Natural killer cell (primary cell): Measurements from ENCODE around the gene BACH1. TPM values are rescaled to one million over a fixed set of nuclear protein-coding genes. Genes with fewer than 3 reads are reported as not detected.
A peak's percentile ranks its signal among the peaks of the same experiment; 100 is the strongest.

Experiments used
- ATAC-seq, 3 donors: fragments of 150-1000 bp in 2 of 3; fragments of 200-7000 bp in 1 of 3; cut with Tn5 transposase; 1 replicate in 1 of 3; 2 replicates in 2 of 3; pipeline ENCODE4 v1.10.0; 2021; ENCODE audit warnings: mild to moderate bottlenecking in 2 of 3, moderate library complexity in 2 of 3
- DNase-seq, 2 donors: peaks; one replicate each; pipeline versions ENCODE4 v3.0.0 to v3.0.0-alpha.2; 2013 to 2021; ENCODE audit warnings: mixed read lengths in 1 of 2
- H3K27ac ChIP-seq: one replicate; pipeline ENCODE4 v1.5.1; 2013; ENCODE audit warnings: mild to moderate bottlenecking, low read length
- H3K27me3 ChIP-seq: one replicate; pipeline ENCODE4 v1.6.1; 2013; ENCODE audit warnings: low read length; ENCODE audit not compliant: control insufficient read depth, insufficient read depth
- H3K36me3 ChIP-seq: one replicate; pipeline ENCODE4 v1.6.1; 2013; ENCODE audit warnings: low read length; ENCODE audit not compliant: control insufficient read depth, insufficient read depth
- H3K4me1 ChIP-seq: one replicate; pipeline ENCODE4 v1.6.1; 2013; ENCODE audit warnings: low read length; ENCODE audit not compliant: control insufficient read depth, insufficient read depth
- H3K4me3 ChIP-seq: one replicate; pipeline ENCODE4 v1.5.1; 2013; ENCODE audit warnings: low read length
- H3K9me3 ChIP-seq: one replicate; pipeline ENCODE4 v1.6.1; 2013; ENCODE audit warnings: low read length; ENCODE audit not compliant: control insufficient read depth, insufficient read depth
- H3K27ac Mint-ChIP-seq, 2 donors: one replicate each; pipeline ENCODE4 v1.8.0; 2022; ENCODE audit warnings: mild to moderate bottlenecking in 2 of 2, mixed read lengths in 2 of 2, moderate library complexity in 1 of 2
- H3K27me3 Mint-ChIP-seq, 2 donors: one replicate each; pipeline ENCODE4 v1.8.0; 2022; ENCODE audit warnings: low read depth in 2 of 2, mixed read lengths in 2 of 2
- H3K36me3 Mint-ChIP-seq: one replicate; pipeline ENCODE4 v1.8.0; 2022; ENCODE audit warnings: mixed read lengths
- H3K4me1 Mint-ChIP-seq, 2 donors: one replicate each; pipeline ENCODE4 v1.8.0; 2022; ENCODE audit warnings: mixed read lengths in 2 of 2
- H3K4me3 Mint-ChIP-seq: one replicate; pipeline ENCODE4 v1.8.0; 2022; ENCODE audit warnings: mild to moderate bottlenecking, moderate library complexity, mixed read lengths
- H3K9me3 Mint-ChIP-seq, 2 donors: one replicate each; pipeline ENCODE4 v1.8.0; 2022; ENCODE audit warnings: mixed read lengths in 2 of 2
- WGBS: methylation state at CpG from one replicate; pipeline ENCODE4 v1.1.7; 2013; ENCODE audit warnings: missing lambda C conversion rate; ENCODE audit not compliant: insufficient coverage; 5-methylcytosine and 5-hydroxymethylcytosine counted together
- intact Hi-C: fragments of 100-400 bp; cut with micrococcal nuclease; formaldehyde crosslinking; loops from one replicate; pipeline ENCODE4 v1.14.2; 2022
- total RNA-seq, 4 donors: library from RNA; stranded (reverse); fragments of 120-200 nt in 1 of 4; gene quantifications; one replicate each; pipeline versions ENCODE4 v1.2.3 to v1.2.4, GENCODE V29; 2013 to 2022
- TF ChIP-seq, protein P1 (sequence below): fragments of 200-600 bp; IDR thresholded peaks from one replicate; pipeline ENCODE4 v1.8.0; 2022; ENCODE audit warnings: antibody characterized with exemption

BACH1 gene
- total RNA-seq, 3 donors from 2014 or later (not counting 1 experiment from before 2014, with no cell fraction given): 74.2 to 111 (median 86.3) TPM

DNA sequence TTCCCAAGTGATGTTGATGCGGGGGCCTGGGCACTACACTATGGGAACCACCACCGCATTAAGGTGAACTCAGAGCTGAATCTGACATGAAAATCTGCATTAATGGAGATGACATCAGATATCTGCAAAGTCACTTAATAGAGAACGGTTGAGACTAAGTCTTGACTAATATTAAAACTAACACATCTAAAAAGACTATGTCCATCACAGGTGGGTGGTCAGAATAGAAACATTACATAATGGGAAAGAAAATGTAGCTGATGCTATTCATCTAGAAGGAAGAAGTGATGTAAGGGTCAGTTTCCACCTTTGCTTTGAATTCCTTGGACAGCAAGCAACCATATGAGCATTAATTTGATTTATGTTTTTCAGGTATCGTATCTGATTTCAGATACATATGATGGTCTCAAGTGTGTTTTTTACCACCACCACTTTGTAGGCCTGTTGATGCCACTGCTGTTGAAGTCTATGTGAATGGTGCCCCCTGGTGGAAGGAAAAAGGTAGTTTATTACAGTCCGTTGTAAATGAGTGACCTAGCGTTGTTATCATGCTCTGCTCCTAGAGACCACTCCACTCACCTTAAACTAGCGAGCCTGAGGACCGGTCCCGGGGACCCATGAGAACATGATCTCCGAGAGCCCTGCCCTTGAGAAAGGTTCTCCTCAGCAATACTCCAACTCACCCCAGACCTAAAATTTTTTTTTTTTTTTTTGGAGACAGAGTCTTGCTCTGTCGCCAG is 73.5 kb downstream of the BACH1 start:
- H3K4me1 Mint-ChIP-seq: peaks cover 10% of the 10 kb centered on the region in 2 donors
- no peak overlapping the region for H3K4me3 ChIP-seq
- WGBS: 52% methylated on average over 10 of the region's 11 CpGs
- no peak overlapping the region for H3K27ac Mint-ChIP-seq
- no peak overlapping the region for H3K4me3 Mint-ChIP-seq
- no peaks in the 10 kb centered on the region for H3K27me3 Mint-ChIP-seq
- no peaks in the 10 kb centered on the region for H3K36me3 Mint-ChIP-seq
- intact Hi-C loops: loop anchor here (1.0 to 10.0 kb wide), 3 partner anchors 137 to 1715 kb away; no protein-coding TSS in a partner anchor
- H3K27me3 ChIP-seq: no peaks in the 10 kb centered on the region
- no peaks in the 10 kb centered on the region for H3K9me3 ChIP-seq
- H3K9me3 Mint-ChIP-seq: no peaks in the 10 kb centered on the region
- no peak overlapping the region for H3K27ac ChIP-seq
- TF ChIP-seq, protein P1, sequence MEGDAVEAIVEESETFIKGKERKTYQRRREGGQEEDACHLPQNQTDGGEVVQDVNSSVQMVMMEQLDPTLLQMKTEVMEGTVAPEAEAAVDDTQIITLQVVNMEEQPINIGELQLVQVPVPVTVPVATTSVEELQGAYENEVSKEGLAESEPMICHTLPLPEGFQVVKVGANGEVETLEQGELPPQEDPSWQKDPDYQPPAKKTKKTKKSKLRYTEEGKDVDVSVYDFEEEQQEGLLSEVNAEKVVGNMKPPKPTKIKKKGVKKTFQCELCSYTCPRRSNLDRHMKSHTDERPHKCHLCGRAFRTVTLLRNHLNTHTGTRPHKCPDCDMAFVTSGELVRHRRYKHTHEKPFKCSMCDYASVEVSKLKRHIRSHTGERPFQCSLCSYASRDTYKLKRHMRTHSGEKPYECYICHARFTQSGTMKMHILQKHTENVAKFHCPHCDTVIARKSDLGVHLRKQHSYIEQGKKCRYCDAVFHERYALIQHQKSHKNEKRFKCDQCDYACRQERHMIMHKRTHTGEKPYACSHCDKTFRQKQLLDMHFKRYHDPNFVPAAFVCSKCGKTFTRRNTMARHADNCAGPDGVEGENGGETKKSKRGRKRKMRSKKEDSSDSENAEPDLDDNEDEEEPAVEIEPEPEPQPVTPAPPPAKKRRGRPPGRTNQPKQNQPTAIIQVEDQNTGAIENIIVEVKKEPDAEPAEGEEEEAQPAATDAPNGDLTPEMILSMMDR: peak; percentile 77
- no peaks in the 10 kb centered on the region for H3K36me3 ChIP-seq
- peak; percentile 18 to 88 for DNase-seq
- ATAC-seq: peak; percentile 79 to 86 (median 84)
- peaks cover 5% of the 10 kb centered on the region for H3K4me1 ChIP-seq

DNA sequence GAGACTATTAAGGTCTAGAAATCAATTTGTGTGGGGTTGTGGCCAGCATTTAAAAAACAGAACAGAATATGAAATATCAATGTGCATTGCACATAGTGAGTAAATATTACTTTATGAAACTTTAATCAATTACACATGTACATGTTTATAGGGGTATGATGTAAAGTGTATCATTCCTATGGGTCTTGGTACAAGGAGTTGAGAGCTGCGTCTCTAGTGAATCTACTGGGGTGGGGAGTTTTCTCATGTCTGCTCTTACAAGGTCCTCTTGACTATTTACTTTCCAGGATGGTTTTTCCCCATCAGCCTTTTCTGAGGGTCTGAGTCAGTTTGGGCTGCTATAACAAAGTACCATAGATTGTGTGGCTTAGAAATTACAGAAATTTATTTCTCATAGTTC is 75.8 kb downstream of the BACH1 start:
- WGBS: 100% methylated on average over 1 of the region's 1 CpG
- H3K4me1 ChIP-seq: peaks cover 5% of the 10 kb centered on the region
- intact Hi-C loops: loop anchor here (5.0 to 10.0 kb wide), 2 partner anchors 140 to 1713 kb away; no protein-coding TSS in a partner anchor
- H3K4me3 ChIP-seq: no peak overlapping the region
- Mint-ChIP-seq H3K4me3 (no peak overlapping the region), H3K36me3 (no peaks in the 10 kb centered on the region), H3K27ac (no peak overlapping the region), H3K4me1 (peaks cover 10% of the 10 kb centered on the region in 2 donors), H3K27me3 (no peaks in the 10 kb centered on the region), H3K9me3 (no peaks in the 10 kb centered on the region)
- TF ChIP-seq, protein P1: no peak
- ATAC-seq: no peak
- no peaks in the 10 kb centered on the region for H3K27me3 ChIP-seq
- H3K9me3 ChIP-seq: no peaks in the 10 kb centered on the region
- H3K27ac ChIP-seq: no peak overlapping the region
- DNase-seq: no peak
- H3K36me3 ChIP-seq: no peaks in the 10 kb centered on the region

DNA sequence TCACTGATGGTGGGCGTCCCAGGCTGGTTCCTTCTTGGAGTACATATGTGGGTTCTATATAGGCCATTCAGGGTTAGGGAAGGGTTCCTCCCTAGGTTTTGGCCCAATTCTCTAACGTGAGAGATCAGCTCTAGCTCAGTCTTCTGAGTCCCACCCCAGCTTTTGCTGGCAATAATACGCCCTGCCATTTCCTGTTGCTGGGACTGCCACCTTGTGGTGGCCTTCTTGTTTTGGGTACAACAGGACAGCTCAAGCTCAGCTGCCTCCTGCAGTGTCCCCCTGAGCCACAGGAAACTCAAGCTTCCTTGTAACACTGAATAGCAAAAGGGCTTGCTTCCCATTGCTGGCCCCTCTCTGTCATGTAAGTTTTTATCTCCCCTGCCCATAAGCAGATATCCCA is 77.8 kb downstream of the BACH1 start:
- Mint-ChIP-seq H3K4me3 (no peak overlapping the region), H3K27me3 (no peaks in the 10 kb centered on the region), H3K4me1 (peaks cover 10% of the 10 kb centered on the region in 2 donors), H3K36me3 (no peaks in the 10 kb centered on the region), H3K9me3 (no peaks in the 10 kb centered on the region), H3K27ac (peak overlapping the region in 1 of 2 donors; percentile 77)
- TF ChIP-seq, protein P1: peak; percentile 40
- WGBS: 39% methylated on average over 3 of the region's 3 CpGs
- Histone ChIP-seq H3K9me3 (no peaks in the 10 kb centered on the region), H3K27me3 (no peaks in the 10 kb centered on the region), H3K4me1 (peaks cover 5% of the 10 kb centered on the region), H3K36me3 (no peaks in the 10 kb centered on the region), H3K27ac (no peak overlapping the region), H3K4me3 (no peak overlapping the region)
- DNase-seq: peak; percentile 23 to 68
- peak; percentile 74 to 88 (median 83) for ATAC-seq
- intact Hi-C loops: loop anchor here (10.0 kb wide), 1 partner anchor 142 kb away; no protein-coding TSS in a partner anchor
